GM12891 (cell line): ENCODE results near the gene FZR1.

Experiments
- DNase-seq: peaks from one replicate; pipeline ENCODE4 v3.0.0; 2011; ENCODE audit warnings: low spot score; ENCODE audit not compliant: insufficient read length
- FAIRE-seq: peaks from 2 replicates; lab custom pipeline; 2011; peaks lifted over from hg19 to GRCh38; lab: Jason Lieb, UNC
- PAX5 ChIP-seq: IDR thresholded peaks from 2 replicates; pipeline ENCODE4 v1.6.1; 2011; ENCODE audit warnings: low read length, moderate library complexity, mild to moderate bottlenecking; ENCODE audit not compliant: insufficient read depth, severe bottlenecking
- POLR2A ChIP-seq: IDR thresholded peaks from 2 replicates; pipeline ENCODE4 v1.6.1; 2011; ENCODE audit warnings: low read depth, low read length, control low read depth
- POLR2AphosphoS5 ChIP-seq: IDR thresholded peaks from 2 replicates; pipeline ENCODE4 v1.6.1; 2011; ENCODE audit warnings: low read depth, low read length, control low read depth
- POU2F2 ChIP-seq: IDR thresholded peaks from 2 replicates; pipeline ENCODE4 v1.6.1; 2011; ENCODE audit warnings: low read depth, mild to moderate bottlenecking, control low read depth, low read length, moderate library complexity
- SPI1 ChIP-seq: IDR thresholded peaks from 2 replicates; pipeline ENCODE4 v1.6.1; 2011; ENCODE audit warnings: low read depth, low read length, control low read depth
- TAF1 ChIP-seq: IDR thresholded peaks from 2 replicates; pipeline ENCODE4 v1.6.1; 2011; ENCODE audit warnings: low read depth, low read length, control low read depth

Gene FZR1

DNA sequence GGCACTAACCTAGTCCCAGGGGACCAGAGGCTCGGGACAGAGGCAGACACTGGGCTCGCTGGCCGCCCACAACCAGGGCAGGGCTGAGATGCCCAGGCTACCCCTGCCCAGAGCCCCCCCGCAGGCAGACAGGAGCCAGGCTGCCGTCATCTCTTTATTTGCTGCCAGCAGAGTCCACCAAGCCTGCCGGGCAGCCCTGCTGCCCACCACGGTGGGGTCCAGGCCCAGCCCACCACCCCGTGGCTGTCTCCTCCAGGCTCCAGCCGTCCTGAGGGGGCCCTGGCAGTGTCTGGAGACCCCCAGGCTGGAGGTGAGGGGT lies 37.9 kb downstream of the FZR1 start:
- TF ChIP-seq PAX5 (no peak), TAF1 (no peak), POLR2AphosphoS5 (0 out of 2 replicates have a peak, but pooled peaks have one; percentile 10), SPI1 (no peak), POU2F2 (no peak), POLR2A (no peak)
- DNase-seq (no peak), FAIRE-seq (no peak)

GRCh38 chr19:3544742-3545668 lies 38.9 kb downstream of the FZR1 start:
- TF ChIP-seq TAF1 (no peak), SPI1 (no peak), PAX5 (no peak), POLR2AphosphoS5 (no peak), POU2F2 (no peak), POLR2A (no peak)
- DNase-seq (peak; percentile 91), FAIRE-seq (peak; percentile 81)

DNA sequence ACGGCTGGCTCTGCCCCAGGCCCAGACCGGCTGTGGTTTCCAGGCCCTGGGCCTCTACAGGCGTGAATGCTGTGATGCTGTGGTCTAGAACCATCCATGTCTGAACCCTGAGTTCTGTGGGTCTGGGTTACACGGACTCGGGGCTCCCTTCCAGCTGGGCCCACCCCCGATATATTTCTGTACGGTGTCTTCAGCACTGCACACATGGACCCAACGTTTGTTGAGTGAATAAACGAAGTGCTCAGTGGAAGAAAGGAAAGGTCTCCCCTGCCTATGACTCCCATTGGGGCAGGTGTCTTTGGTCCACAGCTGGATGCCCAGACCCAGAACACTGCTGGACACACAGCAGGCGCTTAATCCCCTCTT lies 39.5 kb downstream of the FZR1 start:
- no peak for FAIRE-seq
- no peak for DNase-seq
- no peak for TF ChIP-seq POLR2AphosphoS5
- TF ChIP-seq POLR2A, result no peak
- TF ChIP-seq POU2F2, result no peak
- TF ChIP-seq PAX5, result no peak
- no peak for TF ChIP-seq SPI1
- TF ChIP-seq TAF1, result no peak

DNA sequence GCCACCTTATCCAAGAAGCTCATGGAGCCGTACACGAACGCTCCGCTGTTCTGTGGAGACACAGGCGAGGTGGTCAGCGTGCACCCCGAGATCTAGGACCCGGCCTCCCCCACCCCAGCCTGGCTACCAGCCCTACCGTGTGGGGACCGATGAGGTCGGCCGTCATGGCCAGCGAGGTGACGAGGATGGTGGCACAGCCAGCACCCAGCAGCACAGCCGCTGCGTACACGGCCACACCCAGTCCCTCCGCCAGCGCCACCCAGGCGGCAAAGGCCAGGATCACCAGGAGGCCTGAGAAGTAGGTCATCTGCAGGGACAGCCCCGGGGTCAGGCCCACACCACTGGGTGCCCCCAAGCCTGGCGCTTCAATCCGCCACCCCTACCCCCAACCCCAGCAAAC lies 40.0 kb downstream of the FZR1 start:
- TF ChIP-seq POLR2AphosphoS5 (no peak), SPI1 (no peak), TAF1 (no peak), PAX5 (no peak), POLR2A (no peak), POU2F2 (no peak)
- DNase-seq (no peak), FAIRE-seq (no peak)

DNA sequence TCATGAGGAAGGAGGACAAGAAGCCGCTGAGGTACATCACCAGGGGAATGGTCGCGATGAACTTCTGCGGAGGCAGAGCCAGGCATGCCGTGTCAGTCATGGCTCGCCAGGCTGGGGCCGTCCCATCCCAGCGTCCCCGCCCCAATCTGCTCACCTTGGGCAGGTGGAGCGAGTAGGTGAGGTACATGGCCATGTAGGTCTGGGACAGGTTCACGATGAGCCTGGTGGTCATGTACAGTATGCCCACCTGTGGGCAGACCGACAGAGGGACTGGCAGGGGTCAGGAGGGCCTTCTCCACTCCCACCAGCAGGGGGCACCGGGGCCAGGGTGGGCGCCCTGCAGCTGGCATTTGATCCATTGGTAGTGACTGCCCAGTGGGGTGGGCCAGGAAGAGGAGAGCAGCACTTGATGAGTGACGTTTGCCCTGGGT lies 41.2 kb downstream of the FZR1 start:
- DNase-seq (no peak), FAIRE-seq (peak; percentile 33)
- TF ChIP-seq POLR2A (no peak), POLR2AphosphoS5 (no peak), POU2F2 (no peak), SPI1 (no peak), TAF1 (no peak), PAX5 (no peak)

DNA sequence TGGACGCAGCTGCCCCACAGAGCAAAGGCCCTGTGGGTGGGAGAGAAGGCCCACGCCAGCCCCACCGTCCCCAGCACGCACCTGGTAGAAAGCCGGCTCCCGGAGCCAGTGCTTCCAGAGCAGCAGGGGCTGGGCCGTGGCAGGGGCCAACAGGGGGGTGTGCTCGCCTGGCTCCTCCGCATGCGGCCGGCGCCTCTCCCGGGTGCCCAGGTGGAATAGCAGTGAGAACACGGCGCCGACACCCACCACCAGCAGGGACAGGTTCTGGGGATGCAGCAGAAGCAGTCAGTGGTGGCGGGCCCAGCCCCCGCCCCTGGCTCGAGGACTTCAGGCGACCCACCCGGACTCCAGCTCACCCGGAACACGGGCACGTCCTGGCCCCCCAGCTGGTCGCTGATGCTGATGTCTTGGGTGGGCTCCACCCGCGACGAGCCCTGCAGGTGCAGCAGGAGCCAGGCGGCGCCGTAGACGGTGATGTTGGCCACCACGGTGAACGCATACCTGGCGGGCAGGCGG lies 41.7 kb downstream of the FZR1 start:
- TF ChIP-seq POLR2A, result no peak
- no peak for TF ChIP-seq POLR2AphosphoS5
- no peak for TF ChIP-seq PAX5
- TF ChIP-seq TAF1, result no peak
- TF ChIP-seq SPI1, result no peak
- TF ChIP-seq POU2F2, result no peak
- no peak for DNase-seq
- FAIRE-seq, result no peak

- FAIRE-seq, result no peak
- DNase-seq, result no peak
- TF ChIP-seq POLR2AphosphoS5 (no peak), POLR2A (no peak), TAF1 (no peak), POU2F2 (no peak), SPI1 (no peak), PAX5 (no peak)
These were observed 42.5 kb downstream of the FZR1 start for GRCh38 chr19:3548606-3549005.

DNA sequence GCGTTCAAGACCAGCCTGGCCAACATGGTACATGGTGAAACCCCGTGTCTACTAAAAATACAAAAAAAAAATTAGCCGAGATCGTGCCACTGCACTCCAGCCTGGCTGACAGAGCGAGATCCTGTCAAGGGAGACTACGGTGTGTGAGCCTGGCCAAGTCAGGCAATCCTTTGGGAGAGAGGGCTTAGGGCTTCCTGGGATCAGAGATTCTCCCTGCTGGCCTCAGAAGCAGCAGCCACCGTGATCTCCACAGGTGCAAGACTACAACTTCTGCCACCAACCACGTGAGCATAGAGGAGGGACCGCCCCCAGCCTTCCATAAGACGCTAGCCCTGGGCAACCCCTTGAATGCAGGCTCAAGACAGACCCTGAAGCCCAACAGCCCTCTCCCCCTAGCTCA lies 43.7 kb downstream of the FZR1 start:
- TF ChIP-seq SPI1 (no peak), POLR2AphosphoS5 (no peak), POLR2A (no peak), TAF1 (no peak), POU2F2 (no peak), PAX5 (no peak)
- no peak for FAIRE-seq

DNA sequence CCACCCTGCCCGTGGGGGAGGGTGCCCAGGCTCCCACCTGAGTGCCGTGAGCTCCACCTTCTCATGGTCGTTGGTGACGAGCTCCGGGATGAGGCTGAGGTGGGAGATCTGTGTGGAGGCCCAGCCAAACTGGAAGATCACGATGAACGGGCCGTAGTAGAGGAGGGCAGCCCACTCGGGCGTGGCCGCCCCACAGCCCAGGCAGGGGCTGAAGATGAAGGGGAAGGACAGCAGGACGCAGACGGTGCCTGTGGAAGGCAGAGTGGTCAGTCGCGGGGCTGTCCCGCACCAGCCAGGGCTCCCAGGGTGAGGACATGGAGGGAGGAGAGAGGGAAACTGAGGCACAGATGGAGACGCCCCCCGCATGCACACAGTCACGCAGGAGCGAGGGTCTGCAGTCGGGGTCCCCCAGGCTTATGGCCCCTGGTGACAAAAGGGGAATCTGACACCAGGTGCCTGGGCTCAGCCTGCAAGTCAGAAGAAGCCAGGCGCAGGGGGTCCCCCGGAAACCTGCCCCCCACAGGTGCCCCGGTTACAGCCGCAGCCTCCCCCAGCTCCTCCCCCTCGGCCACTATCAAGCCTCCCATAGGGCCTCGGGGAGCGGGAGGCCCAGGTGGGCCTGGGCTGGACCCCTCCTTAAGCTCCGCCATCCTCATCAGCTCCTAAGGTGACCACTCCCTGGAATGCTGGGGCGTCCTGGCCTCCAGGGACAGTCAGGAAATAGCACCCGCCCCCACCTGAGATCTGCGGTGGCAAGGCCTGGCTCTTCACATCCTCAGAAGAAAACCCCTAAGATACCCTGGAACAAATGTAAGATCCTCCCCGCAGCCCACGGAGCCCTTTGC lies 45.1 kb downstream of the FZR1 start:
- DNase-seq (no peak), FAIRE-seq (no peak)
- TF ChIP-seq PAX5 (no peak), TAF1 (no peak), POLR2A (no peak), POU2F2 (no peak), SPI1 (no peak), POLR2AphosphoS5 (no peak)

More for the DNA sequence above, 43.7 kb downstream of the FZR1 start:
- no peak for DNase-seq
